ENCODE results near the gene CPD. TPM values are rescaled to one million over a fixed set of nuclear protein-coding genes. Genes with fewer than 3 reads are reported as not detected.

CPD gene
- total RNA-seq, 3 donors from 2014 or later (not counting 1 experiment from before 2014, with no cell fraction given): 67.3 to 94.5 (median 85.9) TPM

- Histone ChIP-seq H3K27ac (ENCODE audit: low read length) (no peak overlapping the region), H3K4me1 (ENCODE audit: control insufficient read depth, insufficient read depth, low read length) (no peaks in the 10 kb centered on the region), H3K36me3 (ENCODE audit: control insufficient read depth, insufficient read depth, low read length) (peaks cover 38% of the 10 kb centered on the region), H3K4me3 (ENCODE audit: low read length) (no peak overlapping the region), H3K27me3 (ENCODE audit: control insufficient read depth, insufficient read depth, low read length) (no peaks in the 10 kb centered on the region), H3K9me3 (ENCODE audit: control insufficient read depth, insufficient read depth, low read length) (no peaks in the 10 kb centered on the region)
- Mint-ChIP-seq H3K27me3 (ENCODE audit: low read depth in 2 of 2) (no peaks in the 10 kb centered on the region), H3K4me3 (no peak overlapping the region), H3K36me3 (peaks cover 20% of the 10 kb centered on the region), H3K27ac (no peak overlapping the region), H3K4me1 (peaks cover 8 to 14% of the 10 kb centered on the region in 2 donors), H3K9me3 (no peaks in the 10 kb centered on the region)
- intact Hi-C loops (cut with micrococcal nuclease): no loop called here
- DNase-seq (no peak), ATAC-seq (no peak)
- 95% methylated on average over 2 of the region's 4 CpGs for WGBS (ENCODE audit: insufficient coverage)
- no peak for TF ChIP-seq CTCF (IDR thresholded peaks at IDR 0.05)
Observed at GRCh38 chr17:30421592-30421991, 42.9 kb downstream of the CPD start.

GRCh38 chr17:30422171-30422570, 43.4 kb downstream of the CPD start:
- TF ChIP-seq CTCF (IDR thresholded peaks at IDR 0.05): no peak
- Histone ChIP-seq H3K27ac (ENCODE audit: low read length) (no peak overlapping the region), H3K36me3 (ENCODE audit: control insufficient read depth, insufficient read depth, low read length) (peaks cover 38% of the 10 kb centered on the region), H3K27me3 (ENCODE audit: control insufficient read depth, insufficient read depth, low read length) (no peaks in the 10 kb centered on the region), H3K9me3 (ENCODE audit: control insufficient read depth, insufficient read depth, low read length) (no peaks in the 10 kb centered on the region), H3K4me1 (ENCODE audit: control insufficient read depth, insufficient read depth, low read length) (no peaks in the 10 kb centered on the region), H3K4me3 (ENCODE audit: low read length) (no peak overlapping the region)
- Mint-ChIP-seq H3K4me1 (peaks cover 6 to 14% of the 10 kb centered on the region in 2 donors), H3K4me3 (no peak overlapping the region), H3K9me3 (no peaks in the 10 kb centered on the region), H3K27me3 (ENCODE audit: low read depth in 2 of 2) (no peaks in the 10 kb centered on the region), H3K36me3 (peaks cover 20% of the 10 kb centered on the region), H3K27ac (no peak overlapping the region)
- intact Hi-C loops (cut with micrococcal nuclease): no loop called here
- ATAC-seq (no peak), DNase-seq (no peak)

GRCh38 chr17:30424471-30424870, 45.7 kb downstream of the CPD start:
- no peak for TF ChIP-seq CTCF (IDR thresholded peaks at IDR 0.05)
- Histone ChIP-seq H3K27ac (ENCODE audit: low read length) (no peak overlapping the region), H3K27me3 (ENCODE audit: control insufficient read depth, insufficient read depth, low read length) (no peaks in the 10 kb centered on the region), H3K4me3 (ENCODE audit: low read length) (no peak overlapping the region), H3K4me1 (ENCODE audit: control insufficient read depth, insufficient read depth, low read length) (no peaks in the 10 kb centered on the region), H3K9me3 (ENCODE audit: control insufficient read depth, insufficient read depth, low read length) (no peaks in the 10 kb centered on the region), H3K36me3 (ENCODE audit: control insufficient read depth, insufficient read depth, low read length) (peaks cover 50% of the 10 kb centered on the region)
- H3K4me1 Mint-ChIP-seq: no peaks in the 10 kb centered on the region
- no peaks in the 10 kb centered on the region for H3K27me3 Mint-ChIP-seq (ENCODE audit: low read depth in 2 of 2)
- peaks cover 32% of the 10 kb centered on the region for H3K36me3 Mint-ChIP-seq
- intact Hi-C loops (cut with micrococcal nuclease): no loop called here
- no CpG with 5 or more reads among the region's 2 CpGs for WGBS (ENCODE audit: insufficient coverage)
- H3K9me3 Mint-ChIP-seq: no peaks in the 10 kb centered on the region
- no peak overlapping the region for H3K4me3 Mint-ChIP-seq
- ATAC-seq (no peak), DNase-seq (no peak)
- no peak overlapping the region for H3K27ac Mint-ChIP-seq

DNA sequence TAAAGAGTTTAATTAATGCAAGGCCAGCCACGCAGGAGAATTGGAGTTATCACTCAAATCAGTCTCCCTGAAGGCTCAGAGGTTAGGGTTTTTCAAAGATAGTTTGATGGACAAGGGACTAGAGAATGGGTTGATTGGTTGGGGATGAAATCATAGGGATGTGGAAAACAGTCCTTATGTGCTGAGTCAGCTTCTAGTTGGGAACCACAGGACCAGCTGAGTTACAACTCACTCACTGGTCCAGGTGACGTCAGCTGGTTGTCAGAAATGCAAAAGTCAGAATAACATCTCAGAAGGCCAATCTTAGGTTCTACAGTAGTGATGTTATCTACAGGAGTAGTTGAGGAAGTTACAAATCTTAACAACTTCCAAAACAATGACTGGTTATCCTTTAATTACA, 47.6 kb downstream of the CPD start:
- Mint-ChIP-seq H3K27me3 (ENCODE audit: low read depth in 2 of 2) (no peaks in the 10 kb centered on the region), H3K4me3 (no peak overlapping the region), H3K27ac (no peak overlapping the region), H3K36me3 (peaks cover 28% of the 10 kb centered on the region), H3K9me3 (no peaks in the 10 kb centered on the region), H3K4me1 (no peaks in the 10 kb centered on the region)
- WGBS (ENCODE audit: insufficient coverage): 100% methylated on average over 2 of the region's 2 CpGs
- intact Hi-C loops (cut with micrococcal nuclease): no loop called here
- TF ChIP-seq CTCF (IDR thresholded peaks at IDR 0.05): no peak
- Histone ChIP-seq H3K4me3 (ENCODE audit: low read length) (no peak overlapping the region), H3K4me1 (ENCODE audit: control insufficient read depth, insufficient read depth, low read length) (no peaks in the 10 kb centered on the region), H3K27ac (ENCODE audit: low read length) (no peak overlapping the region), H3K27me3 (ENCODE audit: control insufficient read depth, insufficient read depth, low read length) (no peaks in the 10 kb centered on the region), H3K36me3 (ENCODE audit: control insufficient read depth, insufficient read depth, low read length) (peaks cover 45% of the 10 kb centered on the region), H3K9me3 (ENCODE audit: control insufficient read depth, insufficient read depth, low read length) (no peaks in the 10 kb centered on the region)
- ATAC-seq: no peak
- DNase-seq: no peak
